ENCODE data around the gene RYR2.
A peak's percentile ranks its signal among the peaks of the same experiment; 100 is the strongest.
"Not testable (repeated sequence)": the region's sequence is repeated elsewhere in the genome, so short reads cannot be mapped to it uniquely, and the experiment has no call there.

RYR2 gene

DNA sequence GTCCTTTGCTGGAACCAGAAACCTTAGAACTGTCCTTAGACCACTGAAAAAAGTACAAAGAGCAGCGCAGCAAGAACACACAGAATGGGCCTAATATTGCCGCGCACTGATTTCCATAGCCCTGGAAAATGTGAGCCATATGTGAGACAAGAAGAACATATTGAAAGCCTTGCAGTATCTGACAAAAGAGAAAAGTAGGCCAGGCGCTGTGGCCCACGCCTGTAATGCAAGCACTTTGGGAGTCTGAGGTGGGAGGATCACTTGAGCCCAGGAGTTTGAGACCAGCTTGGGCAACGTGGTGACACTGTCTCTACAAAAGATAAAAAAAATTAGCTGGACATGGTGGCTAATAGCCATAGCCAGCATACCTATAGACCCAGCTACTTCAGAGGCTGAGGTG, 300.7 kb downstream of the RYR2 start:
- Histone ChIP-seq H3K4me3 (no peak overlapping the region), H3K4me2 (no peak overlapping the region), H3K9me3 (replicated peaks in 1 of 11) (peaks cover 0 to 8% (median 0%) of the 10 kb centered on the region in 11 experiments; a peak in 1 of 22 replicates), H3K4me1 (no peaks in the 10 kb centered on the region), H3K27me3 (no peaks in the 10 kb centered on the region), H3K36me3 (no peaks in the 10 kb centered on the region), H3K9ac (no peak overlapping the region), H4K20me1 (no peaks in the 10 kb centered on the region), H3K27ac (no peak overlapping the region)
- TF ChIP-seq Cebpa-rat (IDR thresholded peaks at IDR 0.05), result no peak

DNA sequence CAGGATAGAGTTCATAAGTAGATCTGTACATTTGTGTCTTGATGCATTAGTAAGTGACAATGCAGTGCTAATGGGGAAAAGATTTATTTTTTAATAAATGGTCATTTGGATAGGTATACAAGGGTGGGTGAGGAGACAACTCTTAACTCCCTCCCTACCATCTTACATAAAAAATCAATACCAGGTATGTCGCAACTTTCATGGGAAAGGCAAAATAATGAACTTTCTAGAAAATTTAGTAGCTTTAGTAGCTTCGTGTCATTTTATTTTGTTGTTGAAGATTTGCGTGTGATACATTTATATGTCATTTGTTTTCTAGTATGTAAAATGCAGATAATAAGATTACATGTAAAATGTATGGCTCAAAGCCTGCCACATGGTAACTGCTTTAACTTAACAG, 310.8 kb downstream of the RYR2 start:
- Histone ChIP-seq H3K9ac (no peak overlapping the region), H3K4me2 (no peak overlapping the region), H3K36me3 (no peaks in the 10 kb centered on the region), H3K9me3 (replicated peaks in 1 of 11) (no peaks in the 10 kb centered on the region), H3K4me1 (no peaks in the 10 kb centered on the region), H4K20me1 (no peaks in the 10 kb centered on the region), H3K27me3 (no peaks in the 10 kb centered on the region), H3K27ac (no peak overlapping the region), H3K4me3 (no peak overlapping the region)
- TF ChIP-seq Cebpa-rat (IDR thresholded peaks at IDR 0.05), result peak in 2 of 11 experiments; percentile 40 to 47; a peak in 1 of 22 replicates

- H3K9ac ChIP-seq, result no peak overlapping the region
- H3K36me3 ChIP-seq, result no peaks in the 10 kb centered on the region
- H3K4me1 ChIP-seq, result no peaks in the 10 kb centered on the region
- no peak overlapping the region for H3K4me3 ChIP-seq
- no peak overlapping the region for H3K4me2 ChIP-seq
- no peak for TF ChIP-seq Cebpa-rat (IDR thresholded peaks at IDR 0.05)
- H4K20me1 ChIP-seq, result no peaks in the 10 kb centered on the region
- no peaks in the 10 kb centered on the region for H3K27me3 ChIP-seq
- no peak overlapping the region for H3K27ac ChIP-seq
- no peaks in the 10 kb centered on the region for H3K9me3 ChIP-seq (replicated peaks in 1 of 11)
Measured at GRCh38 chr1:237353918-237354317, 311.9 kb downstream of the RYR2 start.

DNA sequence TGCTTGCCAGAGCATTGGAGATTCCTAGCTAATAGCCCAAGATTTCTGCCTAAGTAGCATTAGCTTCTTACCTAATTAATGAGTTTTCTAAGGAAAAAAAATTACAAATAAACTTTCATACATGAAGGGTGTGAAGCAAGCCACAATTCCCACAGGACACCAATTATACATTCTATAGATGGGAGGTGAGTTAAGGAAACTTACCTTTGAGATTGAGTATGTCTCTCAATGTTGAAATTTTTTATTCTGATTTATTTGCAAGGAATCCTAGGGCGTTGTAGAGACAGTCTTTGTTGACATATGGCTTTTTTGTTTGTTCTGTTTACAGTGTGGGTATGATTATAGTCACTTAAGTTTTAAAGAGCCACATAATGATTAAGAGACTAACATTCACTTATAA, 313.0 kb downstream of the RYR2 start:
- Histone ChIP-seq H3K9ac (no peak overlapping the region), H3K27ac (no peak overlapping the region), H3K4me2 (no peak overlapping the region), H4K20me1 (no peaks in the 10 kb centered on the region), H3K4me3 (no peak overlapping the region), H3K4me1 (no peaks in the 10 kb centered on the region), H3K9me3 (replicated peaks in 1 of 11) (no peaks in the 10 kb centered on the region), H3K27me3 (no peaks in the 10 kb centered on the region), H3K36me3 (no peaks in the 10 kb centered on the region)
- no peak for TF ChIP-seq Cebpa-rat (IDR thresholded peaks at IDR 0.05)

GRCh38 chr1:237358555-237358954, 316.6 kb downstream of the RYR2 start:
- Histone ChIP-seq H3K4me2 (no peak overlapping the region), H3K27ac (no peak overlapping the region), H3K4me1 (no peaks in the 10 kb centered on the region), H3K27me3 (no peaks in the 10 kb centered on the region), H3K36me3 (no peaks in the 10 kb centered on the region), H4K20me1 (no peaks in the 10 kb centered on the region), H3K9me3 (replicated peaks in 1 of 11) (no peaks in the 10 kb centered on the region), H3K4me3 (no peak overlapping the region), H3K9ac (no peak overlapping the region)
- no peak for TF ChIP-seq Cebpa-rat (IDR thresholded peaks at IDR 0.05)

DNA sequence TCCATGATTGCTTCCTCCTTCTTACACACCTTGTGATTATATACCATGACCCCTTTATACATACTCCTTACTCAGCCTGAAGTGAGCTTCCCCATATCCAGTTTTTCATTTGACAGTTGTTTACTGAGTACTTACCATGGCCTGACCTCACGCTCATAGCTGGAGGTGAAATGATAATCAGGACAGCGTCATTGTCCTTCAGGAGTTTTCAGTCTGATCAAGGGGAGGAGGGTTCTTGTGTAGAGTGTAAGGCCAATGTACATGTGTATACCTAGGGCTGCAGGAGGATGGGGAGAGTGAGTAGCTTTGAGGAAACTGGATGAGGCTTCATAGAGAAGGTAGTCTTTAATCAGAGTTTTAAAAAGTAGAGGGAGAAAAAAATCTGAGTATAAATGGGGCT, 325.8 kb downstream of the RYR2 start:
- Histone ChIP-seq H3K4me3 (no peak overlapping the region), H3K27ac (no peak overlapping the region), H3K36me3 (no peaks in the 10 kb centered on the region), H4K20me1 (no peaks in the 10 kb centered on the region), H3K9ac (no peak overlapping the region), H3K9me3 (replicated peaks in 1 of 11) (no peaks in the 10 kb centered on the region), H3K4me1 (no peaks in the 10 kb centered on the region), H3K27me3 (no peaks in the 10 kb centered on the region), H3K4me2 (no peak overlapping the region)
- no peak for TF ChIP-seq Cebpa-rat (IDR thresholded peaks at IDR 0.05)

DNA sequence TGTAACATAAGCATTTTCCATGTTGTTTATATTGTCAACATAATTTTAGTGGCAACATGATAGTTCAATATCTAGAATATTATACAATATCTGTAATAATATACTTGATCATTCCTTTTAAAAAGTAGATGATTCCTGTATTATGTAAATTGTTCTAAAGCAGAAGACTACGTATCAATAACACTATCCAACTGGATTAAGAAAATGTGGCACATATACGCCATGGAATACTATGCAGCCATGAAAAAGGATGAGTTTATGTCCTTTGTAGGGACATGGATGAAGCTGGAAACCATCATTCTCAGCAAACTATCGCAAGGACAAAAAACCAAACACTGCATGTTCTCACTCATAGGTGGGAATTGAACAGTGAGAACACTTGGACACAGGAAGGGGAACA, 329.5 kb downstream of the RYR2 start:
- not testable (repeated sequence) for H3K4me3 ChIP-seq; H3K4me1 ChIP-seq; H3K36me3 ChIP-seq; H3K4me2 ChIP-seq; H3K9ac ChIP-seq; H3K27ac ChIP-seq; H3K9me3 ChIP-seq (replicated peaks in 1 of 11); H4K20me1 ChIP-seq; H3K27me3 ChIP-seq

DNA sequence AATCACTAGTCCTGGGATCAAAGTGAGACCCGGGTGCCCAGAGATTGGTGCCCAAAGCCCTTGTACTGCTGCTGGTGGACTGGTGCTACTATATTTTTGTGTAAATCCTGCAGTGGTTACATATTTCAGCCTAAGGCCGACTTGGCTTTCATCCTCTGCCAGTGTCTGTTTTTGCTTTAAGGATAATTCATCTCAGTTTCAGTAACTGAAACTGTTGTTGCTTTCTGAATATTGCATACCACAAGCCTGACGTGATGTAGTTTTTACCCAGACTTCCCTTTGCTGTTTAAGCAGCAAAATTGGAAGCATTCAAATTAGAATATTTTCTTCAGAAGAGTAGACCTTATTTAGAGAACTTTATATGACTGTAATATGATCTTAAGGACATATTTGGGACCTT, 341.8 kb downstream of the RYR2 start:
- Histone ChIP-seq H3K9ac (no peak overlapping the region), H3K4me3 (no peak overlapping the region), H3K27me3 (no peaks in the 10 kb centered on the region), H3K36me3 (no peaks in the 10 kb centered on the region), H3K4me1 (no peaks in the 10 kb centered on the region), H4K20me1 (no peaks in the 10 kb centered on the region; a peak in 1 of 22 replicates), H3K9me3 (replicated peaks in 1 of 11) (no peaks in the 10 kb centered on the region), H3K27ac (no peak overlapping the region), H3K4me2 (no peak overlapping the region)
- no peak for TF ChIP-seq Cebpa-rat (IDR thresholded peaks at IDR 0.05)

GRCh38 chr1:237384213-237384612, 342.2 kb downstream of the RYR2 start:
- Histone ChIP-seq H3K9ac (no peak overlapping the region), H3K27ac (no peak overlapping the region), H3K4me1 (no peaks in the 10 kb centered on the region), H3K9me3 (replicated peaks in 1 of 11) (no peaks in the 10 kb centered on the region), H3K27me3 (no peaks in the 10 kb centered on the region), H3K36me3 (no peaks in the 10 kb centered on the region), H4K20me1 (no peaks in the 10 kb centered on the region; a peak in 1 of 22 replicates), H3K4me2 (no peak overlapping the region), H3K4me3 (no peak overlapping the region)
- TF ChIP-seq Cebpa-rat (IDR thresholded peaks at IDR 0.05), result no peak

- H3K9me3 ChIP-seq (replicated peaks in 1 of 11), result no peaks in the 10 kb centered on the region
- H3K4me2 ChIP-seq, result no peak overlapping the region
- TF ChIP-seq Cebpa-rat (IDR thresholded peaks at IDR 0.05), result no peak
- no peaks in the 10 kb centered on the region for H3K36me3 ChIP-seq
- H3K27ac ChIP-seq, result no peak overlapping the region
- peaks cover 0 to 7% (median 0%) of the 10 kb centered on the region in 10 experiments; a peak in 2 of 20 replicates for H3K4me1 ChIP-seq
- H4K20me1 ChIP-seq, result no peaks in the 10 kb centered on the region; a peak in 1 of 22 replicates
- no peak overlapping the region for H3K4me3 ChIP-seq
- no peak overlapping the region for H3K9ac ChIP-seq
- H3K27me3 ChIP-seq, result no peaks in the 10 kb centered on the region
Measured at GRCh38 chr1:237386362-237387143, 344.6 kb downstream of the RYR2 start.

Measured in BLaER1 treated with 17β-estradiol and CSF1 and Interleukin-3, amounts not matched to agents 10 nM and 100 nM (cell line).